Calu3 (cell line): ENCODE measurements around the gene TMEM86B. TPM values are rescaled to one million over a fixed set of nuclear protein-coding genes. Genes with fewer than 3 reads are reported as not detected.

ENCODE experiments used
- BruUV-seq: library from RNA; stranded (reverse); fragments of 400-500 nt; replicated peaks from 2 replicates; lab custom pipeline; 2021; lab: Mats Ljungman, UMichigan
- CTCF ChIA-PET: fragments of 300-600 bp; sonication (Branson Sonifier 250); formaldehyde crosslinking; loops from one replicate; lab custom pipeline; 2022; ENCODE audit warnings: antibody characterized with exemption; lab: Charles Lee
- DNase-seq: peaks from one replicate; pipeline ENCODE4 v3.0.0; 2022
- H3K27ac Mint-ChIP-seq: one replicate; pipeline ENCODE4 v1.8.0; 2022; ENCODE audit warnings: mixed read lengths; ENCODE audit not compliant: unreplicated experiment
- H3K27me3 Mint-ChIP-seq: one replicate; pipeline ENCODE4 v1.8.0; 2022; ENCODE audit warnings: mixed read lengths; ENCODE audit not compliant: unreplicated experiment
- H3K36me3 Mint-ChIP-seq: one replicate; pipeline ENCODE4 v1.8.0; 2022; ENCODE audit warnings: mild to moderate bottlenecking, moderate library complexity, mixed read lengths; ENCODE audit not compliant: insufficient read depth, unreplicated experiment
- H3K4me1 Mint-ChIP-seq: one replicate; pipeline ENCODE4 v1.8.0; 2022; ENCODE audit warnings: mild to moderate bottlenecking, low read depth, mixed read lengths; ENCODE audit not compliant: unreplicated experiment
- H3K4me3 Mint-ChIP-seq: one replicate; pipeline ENCODE4 v1.8.0; 2022; ENCODE audit warnings: mild to moderate bottlenecking, low read depth, moderate library complexity, mixed read lengths; ENCODE audit not compliant: unreplicated experiment
- H3K9me3 Mint-ChIP-seq: one replicate; pipeline ENCODE4 v1.8.0; 2022; ENCODE audit warnings: low read depth, mixed read lengths; ENCODE audit not compliant: unreplicated experiment
- CTCF ChIP-seq: fragments of 200-600 bp; IDR thresholded peaks from one replicate; pipeline ENCODE4 v1.8.0; 2022; ENCODE audit warnings: antibody characterized with exemption; ENCODE audit not compliant: unreplicated experiment
- intact Hi-C: fragments of 100-400 bp; cut with micrococcal nuclease; formaldehyde crosslinking; loops from one replicate; pipeline ENCODE4 v1.10.0; 2022; ENCODE audit not compliant: unreplicated experiment
- total RNA-seq: library from RNA; stranded (reverse); gene quantifications from 2 replicates; pipeline ENCODE4 v1.2.3, GENCODE V29; 2022

The TMEM86B gene
- total RNA-seq, 1 experiment from 2014 or later: 14.3 TPM

GRCh38 chr19:55197528-55197927, 31.0 kb downstream of the TMEM86B start:
- peaks cover 14% of the 10 kb centered on the region for H3K36me3 Mint-ChIP-seq
- no peak for TF ChIP-seq CTCF
- no peaks in the 10 kb centered on the region for H3K9me3 Mint-ChIP-seq
- BruUV-seq: no TSS peak
- H3K4me3 Mint-ChIP-seq: no peak overlapping the region
- H3K27me3 Mint-ChIP-seq: no peaks in the 10 kb centered on the region
- no peaks in the 10 kb centered on the region for H3K4me1 Mint-ChIP-seq
- H3K27ac Mint-ChIP-seq: no peak overlapping the region
- intact Hi-C loops: no loop called here
- CTCF ChIA-PET: interaction anchor here (0.6 kb wide), 1 partner anchor 192 kb away, joined by 4 read pairs; no protein-coding TSS in a partner anchor
- DNase-seq: no peak

GRCh38 chr19:55196803-55197202, 31.8 kb downstream of the TMEM86B start:
- TF ChIP-seq CTCF: no peak
- Mint-ChIP-seq H3K27ac (no peak overlapping the region), H3K36me3 (peaks cover 14% of the 10 kb centered on the region), H3K4me3 (no peak overlapping the region), H3K4me1 (peaks cover under 1% of the 10 kb centered on the region), H3K27me3 (no peaks in the 10 kb centered on the region), H3K9me3 (no peaks in the 10 kb centered on the region)
- no peak for DNase-seq
- intact Hi-C loops: no loop called here
- CTCF ChIA-PET: no interaction called here
- no TSS peak for BruUV-seq

- no peak overlapping the region for H3K27ac Mint-ChIP-seq
- CTCF ChIA-PET: no interaction called here
Measured at GRCh38 chr19:55193481-55193880, 35.1 kb downstream of the TMEM86B start.

GRCh38 chr19:55189403-55189835, 39.1 kb downstream of the TMEM86B start:
- BruUV-seq: no TSS peak
- intact Hi-C loops: no loop called here

More at GRCh38 chr19:55193481-55193880, 35.1 kb downstream of the TMEM86B start:
- intact Hi-C loops: no loop called here
- no TSS peak for BruUV-seq
- no peaks in the 10 kb centered on the region for H3K9me3 Mint-ChIP-seq
- H3K27me3 Mint-ChIP-seq: no peaks in the 10 kb centered on the region
- H3K4me1 Mint-ChIP-seq: peaks cover 8% of the 10 kb centered on the region
- no peak overlapping the region for H3K4me3 Mint-ChIP-seq
- peaks cover 20% of the 10 kb centered on the region for H3K36me3 Mint-ChIP-seq
- DNase-seq: no peak
- TF ChIP-seq CTCF: no peak

More at GRCh38 chr19:55189403-55189835, 39.1 kb downstream of the TMEM86B start:
- Mint-ChIP-seq H3K4me1 (peaks cover 8% of the 10 kb centered on the region), H3K27me3 (no peaks in the 10 kb centered on the region), H3K36me3 (peaks cover 16% of the 10 kb centered on the region), H3K27ac (no peak overlapping the region), H3K9me3 (no peaks in the 10 kb centered on the region), H3K4me3 (no peak overlapping the region)
- TF ChIP-seq CTCF: no peak
- CTCF ChIA-PET: no interaction called here
- DNase-seq: no peak
